Hematopoietic multipotent progenitor cell treated with erythropoietin and hydrocortisone succinate and interleukin-3 and kit ligand, for 8 days (in vitro differentiated cells): ENCODE data around the gene AP5Z1.

Experiments used
- DNase-seq: peaks from one replicate; pipeline ENCODE4 v3.0.0-alpha.2; 2015

The AP5Z1 gene

GRCh38 chr7:4823441-4824119 lies 48.2 kb downstream of the AP5Z1 start:
- DNase-seq = no peak

GRCh38 chr7:4824120-4824775 lies 48.8 kb downstream of the AP5Z1 start:
- no peak for DNase-seq

DNA sequence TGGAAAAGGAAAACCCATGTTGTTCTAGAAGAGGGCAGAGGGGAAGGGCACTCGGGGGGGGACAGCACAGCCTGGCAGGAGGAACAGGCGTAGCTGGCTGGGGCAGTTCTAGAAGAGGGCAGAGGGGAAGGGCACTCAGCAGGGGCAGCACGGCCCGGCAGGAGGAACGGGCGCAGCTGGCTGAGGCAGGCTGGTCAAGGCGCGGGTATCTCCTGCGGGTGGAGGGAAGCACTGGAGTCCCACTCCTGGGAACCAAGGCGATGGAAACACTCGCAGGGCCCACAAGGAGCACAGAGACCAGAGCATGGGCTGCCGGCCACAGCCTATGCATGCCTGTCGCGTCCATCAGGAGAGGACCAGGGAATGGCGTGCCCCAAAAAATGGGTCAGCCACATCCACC lies 49.7 kb downstream of the AP5Z1 start:
- no peak for DNase-seq

- no peak for DNase-seq
Measured at GRCh38 chr7:4828720-4829383, 53.4 kb downstream of the AP5Z1 start.

- peak; percentile 87 for DNase-seq
Measured at GRCh38 chr7:4830176-4830575, 54.8 kb downstream of the AP5Z1 start.

DNA sequence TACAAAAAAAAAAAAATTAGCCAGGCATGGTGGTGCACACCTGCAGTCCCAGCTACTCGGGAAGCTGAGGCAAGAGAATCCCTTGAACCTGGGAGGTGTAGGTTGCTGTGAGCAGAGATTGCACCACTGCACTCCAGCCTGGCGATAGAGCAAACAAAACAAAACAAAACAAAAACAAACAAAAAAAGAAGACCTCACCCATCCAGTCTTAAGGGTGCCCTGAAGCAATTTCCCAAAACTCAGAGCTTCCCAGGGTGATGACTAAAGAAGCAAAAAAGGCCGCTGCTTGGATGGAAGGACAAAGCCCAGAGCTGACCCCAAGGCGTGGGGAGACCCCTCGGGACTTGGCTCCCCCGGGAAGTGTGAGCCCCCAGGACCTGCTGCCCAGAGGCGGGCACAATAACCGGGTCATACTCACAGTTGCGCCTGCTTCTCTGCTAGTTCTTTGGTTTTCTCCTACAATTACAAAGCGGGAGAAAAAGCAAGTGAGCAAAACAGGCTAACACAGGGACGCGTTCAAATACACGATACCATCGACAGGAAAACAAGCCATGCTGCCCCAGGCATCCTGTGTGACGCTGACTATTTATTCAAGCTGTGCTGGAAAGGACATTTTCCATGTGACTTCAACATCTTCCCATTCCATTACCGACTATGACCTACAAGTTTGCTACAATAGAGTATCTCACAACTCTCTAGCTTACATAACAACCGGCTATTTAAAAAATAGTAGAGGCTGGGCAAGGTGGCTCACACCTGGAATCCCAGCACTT lies 56.5 kb downstream of the AP5Z1 start:
- no peak for DNase-seq

DNA sequence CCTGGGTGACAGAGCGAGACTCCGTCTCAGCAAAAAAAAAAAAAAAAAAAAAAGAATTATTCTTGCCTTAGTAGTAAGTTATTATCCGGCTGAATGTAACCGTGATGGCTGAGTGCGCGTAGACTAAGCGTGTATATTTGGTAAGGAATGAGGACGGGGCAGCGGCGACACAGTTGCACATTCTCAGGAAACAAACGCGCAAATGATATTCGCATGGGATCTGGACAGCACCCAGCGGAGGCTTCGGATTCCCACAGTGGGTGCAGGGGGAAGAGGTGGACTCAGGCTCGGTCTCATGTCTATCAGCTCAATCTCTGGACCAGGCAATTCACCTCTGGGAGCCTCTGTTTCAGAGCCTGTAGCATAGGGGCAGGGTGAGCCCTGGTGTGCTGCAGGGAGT lies 57.3 kb downstream of the AP5Z1 start:
- DNase-seq = no peak

DNA sequence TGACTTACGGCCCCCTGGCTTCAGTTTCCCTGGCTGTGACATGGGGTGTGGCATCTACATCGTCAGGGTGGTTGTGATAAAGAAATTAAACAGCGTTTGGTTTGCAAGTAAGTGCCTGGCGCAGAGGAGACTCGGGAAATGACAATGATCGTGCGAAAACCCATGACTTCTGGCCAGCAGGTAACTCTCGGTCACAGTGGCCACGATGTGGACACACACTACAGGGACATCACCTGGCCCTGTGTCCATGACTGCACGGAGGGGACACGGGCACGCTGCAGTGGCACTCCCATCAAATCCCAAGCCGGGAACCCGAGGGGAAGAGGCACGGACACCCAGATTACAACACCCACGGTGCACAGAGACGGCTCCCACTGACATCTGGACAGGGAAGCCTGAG lies 57.8 kb downstream of the AP5Z1 start:
- no peak for DNase-seq

- DNase-seq = no peak
Measured at GRCh38 chr7:4833691-4834600, 58.5 kb downstream of the AP5Z1 start.

DNA sequence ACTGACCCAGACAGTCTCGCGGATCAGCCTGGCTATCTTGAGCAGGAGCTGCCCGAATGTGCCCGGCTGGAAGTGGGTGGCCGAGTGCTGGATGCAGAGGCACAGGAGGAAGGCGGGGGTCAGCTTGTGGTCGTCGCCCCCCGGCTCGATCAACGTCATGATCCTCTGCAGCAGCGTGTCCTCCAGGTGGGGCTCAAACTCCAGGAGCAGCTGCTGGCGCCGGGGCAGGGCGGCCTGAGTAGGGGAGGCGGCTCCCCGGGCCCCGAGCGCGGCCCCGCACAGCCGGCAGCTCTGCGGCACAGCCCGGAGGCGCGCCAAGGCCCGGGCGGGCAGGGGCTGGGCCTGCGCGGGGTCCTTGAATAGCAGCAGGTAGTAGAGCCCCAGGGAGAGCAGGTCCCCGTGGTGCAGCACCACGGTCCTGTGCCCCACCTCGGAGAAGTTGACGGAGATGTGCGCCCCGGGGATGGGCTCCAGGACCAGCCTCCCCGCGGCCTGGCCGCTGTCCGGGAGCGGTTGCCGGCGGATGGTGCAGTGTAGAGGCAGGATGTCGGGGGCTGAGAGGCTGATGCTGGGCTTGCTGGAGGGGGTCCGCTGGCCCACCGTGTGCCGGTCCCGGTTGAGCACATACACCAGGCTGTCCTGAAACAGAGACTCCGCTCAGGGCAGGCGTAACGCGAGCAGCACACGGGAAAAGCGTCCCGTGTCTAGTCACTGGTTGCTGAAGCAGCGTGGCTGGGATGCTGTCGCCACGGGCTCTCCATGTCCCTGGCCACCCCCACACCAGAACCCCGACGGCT lies 59.4 kb downstream of the AP5Z1 start:
- DNase-seq = no peak

DNA sequence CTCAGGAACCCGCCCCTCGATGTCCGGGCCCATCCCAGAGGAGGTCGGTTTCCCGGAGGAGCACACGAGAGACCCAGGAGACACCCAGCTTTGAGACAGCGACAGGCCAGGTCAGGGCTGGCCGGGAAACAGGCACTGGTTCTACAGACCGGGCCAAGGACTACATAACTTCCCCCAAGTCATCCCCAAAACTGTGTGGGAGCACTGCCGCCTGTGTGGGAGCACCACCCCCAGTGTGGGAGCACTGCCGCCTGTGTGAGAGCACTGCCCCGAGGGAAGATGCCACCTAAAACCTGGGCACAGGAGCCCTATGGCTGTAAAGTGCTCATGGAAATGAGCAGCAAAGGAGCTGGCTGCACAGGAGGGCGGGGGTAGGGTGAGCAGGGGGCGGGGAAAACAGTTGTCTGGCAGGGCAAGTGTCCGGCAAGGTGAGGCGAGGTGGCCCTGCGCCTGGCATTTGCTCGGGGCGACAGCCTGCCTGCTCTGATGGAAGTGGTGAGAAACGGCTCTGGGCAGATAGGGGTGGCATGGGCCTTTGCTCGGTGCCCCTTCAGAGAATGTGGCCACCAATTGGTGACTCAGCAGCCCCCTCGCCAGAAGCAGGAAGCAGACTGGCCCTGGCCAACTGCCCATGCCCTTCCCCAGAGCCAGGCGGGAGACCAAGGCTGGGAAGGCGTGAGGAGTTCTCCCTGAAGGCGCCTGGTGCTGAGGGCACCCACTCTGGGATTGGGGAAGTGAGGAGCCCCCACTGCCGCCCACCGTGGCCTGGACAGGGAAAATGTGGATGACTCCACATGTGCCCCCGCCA lies 60.2 kb downstream of the AP5Z1 start:
- DNase-seq = no peak

DNA sequence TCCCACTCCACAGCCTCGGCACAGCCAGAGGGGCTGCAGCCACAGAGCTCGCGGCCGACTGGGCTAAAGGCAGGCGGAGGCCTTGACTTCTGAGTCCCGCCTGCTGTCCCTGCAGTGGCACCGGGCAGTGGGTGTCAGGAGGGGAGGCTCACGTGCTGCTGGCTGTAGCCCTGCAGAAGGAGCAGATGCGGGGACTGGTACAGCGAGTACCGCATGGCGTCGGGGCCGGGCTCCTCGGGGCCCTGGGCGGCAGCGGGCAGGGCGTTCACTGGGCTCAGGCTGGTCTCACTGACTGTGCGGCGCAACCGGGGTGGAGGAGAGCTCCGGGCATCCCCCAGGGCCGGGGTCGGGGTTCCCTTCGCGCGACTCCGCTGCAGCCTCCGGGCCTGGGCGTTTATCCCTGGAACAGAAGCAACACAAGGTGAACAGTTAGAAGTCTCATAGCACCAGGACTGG lies 60.8 kb downstream of the AP5Z1 start:
- no peak for DNase-seq

GRCh38 chr7:4837041-4837802 lies 61.8 kb downstream of the AP5Z1 start:
- DNase-seq = no peak

DNA sequence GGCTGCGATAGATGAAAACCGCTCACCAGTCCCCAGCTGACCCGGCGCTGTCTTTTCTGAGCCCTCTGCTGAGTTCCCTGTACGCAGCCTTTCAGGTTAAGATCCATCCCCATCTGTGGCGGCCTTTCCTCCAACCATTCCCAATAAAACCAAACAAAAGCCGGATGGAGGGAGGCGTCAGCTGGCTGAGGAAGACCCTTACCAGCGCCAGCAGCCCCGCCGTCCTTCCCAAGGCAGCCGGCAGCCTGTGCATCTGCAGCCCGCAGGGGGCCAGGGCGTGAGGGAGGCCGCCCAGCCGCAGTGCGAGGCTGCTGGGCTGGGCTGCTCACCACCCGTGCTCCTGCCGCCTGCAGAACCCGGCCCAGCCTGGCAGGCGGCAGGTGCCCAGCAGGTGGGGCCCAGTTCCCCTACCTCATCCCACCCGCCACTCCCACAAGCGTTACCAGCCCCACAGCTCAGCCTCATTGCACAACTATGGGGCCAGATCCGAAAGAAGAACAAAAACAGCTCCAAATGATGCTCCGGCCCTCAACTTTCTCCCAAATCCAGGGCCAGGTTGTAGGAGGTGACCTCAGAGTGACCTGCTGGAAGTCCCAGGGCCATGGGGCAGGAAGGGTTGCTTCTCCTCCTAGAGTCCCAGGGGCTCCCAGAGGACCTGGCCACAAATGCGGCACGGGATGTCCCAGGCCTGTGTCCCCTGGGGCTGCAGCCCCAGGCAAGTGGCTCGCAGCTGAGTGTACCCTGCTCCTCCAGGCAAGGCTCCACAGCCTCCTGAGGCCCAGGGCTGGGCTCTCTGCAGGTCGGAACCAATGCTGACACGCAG lies 62.6 kb downstream of the AP5Z1 start:
- DNase-seq = no peak

DNA sequence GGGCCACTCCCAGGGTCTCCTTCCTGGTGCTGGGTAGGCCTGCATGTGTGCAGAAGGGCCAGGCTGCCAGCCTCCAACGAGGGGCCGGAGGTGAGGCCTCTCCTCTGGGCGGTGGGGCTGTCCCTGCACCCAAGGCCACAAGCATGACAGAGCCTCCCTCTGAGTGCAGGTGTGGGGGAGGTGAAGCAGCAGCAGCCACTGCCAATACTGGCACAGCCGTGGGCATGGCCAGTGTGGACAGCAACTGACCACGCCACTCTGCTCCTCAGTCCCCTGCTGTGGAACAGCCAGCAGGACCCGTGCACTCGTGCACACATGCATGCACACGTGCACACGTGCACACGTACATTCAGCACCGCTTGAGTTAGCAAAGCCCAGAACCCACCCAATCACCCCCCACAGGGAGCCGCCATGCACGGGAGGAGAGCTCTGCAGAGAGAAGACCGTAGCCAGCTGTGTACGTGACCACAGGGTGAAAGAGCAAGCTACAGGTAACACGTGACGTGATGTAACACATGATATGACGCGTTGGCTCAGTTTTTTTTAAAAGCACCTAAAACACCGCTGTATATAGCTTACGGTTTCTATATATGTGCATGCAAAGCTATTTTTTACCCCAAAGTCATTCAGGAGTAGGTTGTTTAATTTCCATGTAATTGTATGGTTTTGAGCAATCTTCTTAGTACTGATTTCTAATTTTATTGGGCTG lies 63.4 kb downstream of the AP5Z1 start:
- no peak for DNase-seq

GRCh38 chr7:4840079-4840501 lies 64.7 kb downstream of the AP5Z1 start:
- DNase-seq = no peak
